Ramos (cell line): ENCODE measurements around the gene SLC16A13.
"Not testable (repeated sequence)": the region's sequence is repeated elsewhere in the genome, so short reads cannot be mapped to it uniquely, and the experiment has no call there.

Experiments
- in situ Hi-C: fragments of 300-500 bp; cut with MboI; formaldehyde crosslinking; loops from one replicate; pipeline ENCODE4 v1.14.3; 2022; ENCODE audit warnings: low sequenced_read_pairs; ENCODE audit not compliant: unreplicated experiment

The SLC16A13 gene

GRCh38 chr17:7023576-7024401 is 12.0 kb upstream of the SLC16A13 start:
- in situ Hi-C loops: loop anchor here (25.0 kb wide), 1 partner anchor 361 kb away; the partner anchor contains the start of genes C17orf100 and MED31

GRCh38 chr17:7024402-7024785 is 11.4 kb upstream of the SLC16A13 start:
- in situ Hi-C loops: loop anchor here (25.0 kb wide), 1 partner anchor 362 kb away; the partner anchor contains the start of genes C17orf100 and MED31

GRCh38 chr17:7025245-7025644 is 10.6 kb upstream of the SLC16A13 start:
- in situ Hi-C loops: no loop called here

- in situ Hi-C loops: no loop called here
These were observed 9.2 kb upstream of the SLC16A13 start for GRCh38 chr17:7026471-7027115.

GRCh38 chr17:7027335-7027734 is 8.5 kb upstream of the SLC16A13 start:
- in situ Hi-C loops: no loop called here

- in situ Hi-C loops: no loop called here
These were observed 6.7 kb upstream of the SLC16A13 start for GRCh38 chr17:7029096-7029495.

GRCh38 chr17:7029659-7030058 is 6.2 kb upstream of the SLC16A13 start:
- in situ Hi-C loops: no loop called here

- in situ Hi-C loops: no loop called here
These were observed 742 bp upstream of the SLC16A13 start for GRCh38 chr17:7034955-7035590.

- in situ Hi-C loops: no loop called here
These were observed 2.4 kb downstream of the SLC16A13 start for GRCh38 chr17:7038025-7038862.

- in situ Hi-C loops: no loop called here
These were observed 4.0 kb downstream of the SLC16A13 start for GRCh38 chr17:7039832-7040231.

- in situ Hi-C loops: no loop called here
These were observed 6.0 kb downstream of the SLC16A13 start for GRCh38 chr17:7041607-7042500.

GRCh38 chr17:7042501-7043181 is 6.8 kb downstream of the SLC16A13 start:
- in situ Hi-C loops: no loop called here

- in situ Hi-C loops: no loop called here
These were observed 7.3 kb downstream of the SLC16A13 start for GRCh38 chr17:7043182-7043496.

- in situ Hi-C loops: no loop called here
These were observed 7.8 kb downstream of the SLC16A13 start, which contains the start of gene SLC16A11 for GRCh38 chr17:7043497-7044198. SLC16A11 (minus strand) TSS chr17:7044092; CDS start chr17:7043513, 579 bp downstream.

- in situ Hi-C loops: no loop called here
These were observed 9.8 kb downstream of the SLC16A13 start for GRCh38 chr17:7045492-7046126.

- in situ Hi-C loops: no loop called here
These were observed 10.4 kb downstream of the SLC16A13 start for GRCh38 chr17:7046127-7046724.

- in situ Hi-C loops: not testable (repeated sequence)
These were observed 11.0 kb downstream of the SLC16A13 start for GRCh38 chr17:7046725-7047397.
